NCI-H446 (cell line): ENCODE data around the gene FNDC8.
"Not testable (repeated sequence)": the region's sequence is repeated elsewhere in the genome, so short reads cannot be mapped to it uniquely, and the experiment has no call there.

ENCODE experiments used
- DNase-seq, 2 experiments: peaks; one replicate each; lab custom pipeline; 2025; lab: John Stamatoyannopoulos, UW

The FNDC8 gene

GRCh38 chr17:35121315-35121714 is at the start of gene FNDC8:
Gene FNDC8 (plus strand): TSS chr17:35121615. CDS start chr17:35121694, 79 bp downstream.
- no peak for DNase-seq

- no peak for DNase-seq
Observed at GRCh38 chr17:35073183-35073790, 48.1 kb upstream of the FNDC8 start.

- no peak for DNase-seq
Observed at GRCh38 chr17:35073991-35074627, 47.3 kb upstream of the FNDC8 start.

GRCh38 chr17:35074711-35075707 is 46.4 kb upstream of the FNDC8 start:
- no peak for DNase-seq

- no peak for DNase-seq
Observed at GRCh38 chr17:35076874-35077273, 44.5 kb upstream of the FNDC8 start.

GRCh38 chr17:35079547-35080423 is 41.6 kb upstream of the FNDC8 start:
- DNase-seq: no peak

GRCh38 chr17:35080536-35080935 is 40.9 kb upstream of the FNDC8 start:
- DNase-seq: no peak

GRCh38 chr17:35081638-35082037 is 39.8 kb upstream of the FNDC8 start:
- no peak for DNase-seq

- DNase-seq: peak; percentile 69 to 78
Observed at GRCh38 chr17:35082073-35082657, 39.2 kb upstream of the FNDC8 start.

- DNase-seq: no peak
Observed at GRCh38 chr17:35083071-35083470, 38.3 kb upstream of the FNDC8 start.

- DNase-seq: no peak
Observed at GRCh38 chr17:35084987-35085386, 36.4 kb upstream of the FNDC8 start.

GRCh38 chr17:35086164-35086563 is 35.3 kb upstream of the FNDC8 start:
- DNase-seq: no peak

- DNase-seq: no peak
Observed at GRCh38 chr17:35086931-35087573, 34.4 kb upstream of the FNDC8 start.

GRCh38 chr17:35087731-35088355 is 33.6 kb upstream of the FNDC8 start:
- DNase-seq: peak in 1 of 2 experiments; percentile 20

- peak in 1 of 2 experiments; percentile 20 for DNase-seq
Observed at GRCh38 chr17:35088356-35088880, 33.0 kb upstream of the FNDC8 start.

- DNase-seq: peak in 1 of 2 experiments; percentile 85
Observed at GRCh38 chr17:35088881-35089585, 32.4 kb upstream of the FNDC8 start.

GRCh38 chr17:35089586-35090296 is 31.7 kb upstream of the FNDC8 start:
- no peak for DNase-seq

- not testable (repeated sequence) for DNase-seq
Observed at GRCh38 chr17:35090707-35091106, 30.7 kb upstream of the FNDC8 start.

- DNase-seq: no peak
Observed at GRCh38 chr17:35094902-35095301, 26.5 kb upstream of the FNDC8 start.
